HG03097 (cell line): Measurements from ENCODE around the gene APEX2.
"Not testable (repeated sequence)": the region's sequence is repeated elsewhere in the genome, so short reads cannot be mapped to it uniquely, and the experiment has no call there.

ENCODE experiments used
- ATAC-seq: cut with Tn5 transposase; IDR thresholded peaks from one replicate; pipeline ENCODE4 v1.9.1; 2021; ENCODE audit not compliant: unreplicated experiment, low FRiP score

APEX2 gene

GRCh38 chrX:55008571-55009358 is 8.6 kb downstream of the APEX2 start:
- no peak for ATAC-seq

- no peak for ATAC-seq
These were observed 11.1 kb downstream of the APEX2 start for GRCh38 chrX:55011294-55011693.

GRCh38 chrX:55014897-55015299 is 14.7 kb downstream of the APEX2 start:
- no peak for ATAC-seq

DNA sequence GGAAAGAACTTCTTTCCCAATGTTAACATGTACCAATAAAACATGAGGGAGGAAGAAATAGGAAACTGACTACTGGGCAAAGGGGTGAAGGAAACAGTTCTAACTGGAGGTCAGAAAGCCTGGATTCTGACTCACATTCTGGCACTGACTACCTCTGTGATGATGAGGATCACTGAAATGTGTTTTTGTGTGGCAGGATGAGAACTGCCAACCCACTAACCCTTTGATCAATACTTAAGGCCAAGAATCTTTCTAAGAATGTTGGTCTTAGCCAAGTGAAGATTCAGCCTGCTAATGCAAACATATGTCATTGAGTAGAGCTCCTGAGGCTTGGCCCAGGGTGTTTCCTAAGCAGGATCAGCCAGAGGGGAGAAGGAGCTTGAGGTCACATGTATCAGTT is 26.0 kb downstream of the APEX2 start:
- ATAC-seq, result no peak

- no peak for ATAC-seq
These were observed 26.7 kb downstream of the APEX2 start for GRCh38 chrX:55026840-55027239.

DNA sequence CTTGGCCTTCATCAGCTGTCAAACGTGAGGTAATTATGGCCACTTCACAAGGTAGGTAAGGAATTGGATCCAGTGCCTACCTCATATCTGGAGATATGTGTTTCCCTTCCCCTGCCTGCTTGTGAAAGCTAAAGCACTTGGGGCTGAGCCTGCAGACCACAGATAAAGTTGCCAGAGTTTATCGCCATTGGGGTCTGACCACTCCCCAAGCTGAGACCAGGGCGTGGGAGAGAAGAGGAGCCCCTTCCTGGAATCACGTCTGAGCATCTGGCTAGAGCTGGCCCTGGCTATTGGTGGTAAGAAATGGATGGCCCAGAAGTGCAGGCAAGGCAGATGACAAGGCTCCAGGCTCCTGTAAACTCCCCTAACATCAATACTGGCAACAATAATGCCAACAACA is 27.9 kb downstream of the APEX2 start:
- no peak for ATAC-seq

DNA sequence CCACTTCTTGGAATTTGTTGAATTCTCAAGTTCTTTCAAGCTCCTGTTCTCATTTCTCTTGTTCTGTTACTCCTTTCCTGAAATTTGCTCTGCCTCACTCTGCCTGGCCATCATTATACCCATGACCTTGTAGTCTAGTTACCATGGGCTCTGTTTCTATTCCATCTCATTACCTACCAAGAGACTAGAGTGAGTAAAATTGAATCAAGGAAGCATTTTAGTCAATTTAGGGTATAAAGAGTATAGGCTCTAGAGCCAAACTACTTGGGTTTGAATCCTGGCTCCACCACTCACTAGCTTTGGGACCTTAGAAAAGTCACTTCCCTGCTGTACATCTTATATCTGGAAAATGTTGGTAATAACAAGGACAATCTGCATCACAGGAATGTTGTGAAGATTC is 28.4 kb downstream of the APEX2 start:
- ATAC-seq, result no peak

GRCh38 chrX:55029291-55029690 is 29.1 kb downstream of the APEX2 start:
- no peak for ATAC-seq

DNA sequence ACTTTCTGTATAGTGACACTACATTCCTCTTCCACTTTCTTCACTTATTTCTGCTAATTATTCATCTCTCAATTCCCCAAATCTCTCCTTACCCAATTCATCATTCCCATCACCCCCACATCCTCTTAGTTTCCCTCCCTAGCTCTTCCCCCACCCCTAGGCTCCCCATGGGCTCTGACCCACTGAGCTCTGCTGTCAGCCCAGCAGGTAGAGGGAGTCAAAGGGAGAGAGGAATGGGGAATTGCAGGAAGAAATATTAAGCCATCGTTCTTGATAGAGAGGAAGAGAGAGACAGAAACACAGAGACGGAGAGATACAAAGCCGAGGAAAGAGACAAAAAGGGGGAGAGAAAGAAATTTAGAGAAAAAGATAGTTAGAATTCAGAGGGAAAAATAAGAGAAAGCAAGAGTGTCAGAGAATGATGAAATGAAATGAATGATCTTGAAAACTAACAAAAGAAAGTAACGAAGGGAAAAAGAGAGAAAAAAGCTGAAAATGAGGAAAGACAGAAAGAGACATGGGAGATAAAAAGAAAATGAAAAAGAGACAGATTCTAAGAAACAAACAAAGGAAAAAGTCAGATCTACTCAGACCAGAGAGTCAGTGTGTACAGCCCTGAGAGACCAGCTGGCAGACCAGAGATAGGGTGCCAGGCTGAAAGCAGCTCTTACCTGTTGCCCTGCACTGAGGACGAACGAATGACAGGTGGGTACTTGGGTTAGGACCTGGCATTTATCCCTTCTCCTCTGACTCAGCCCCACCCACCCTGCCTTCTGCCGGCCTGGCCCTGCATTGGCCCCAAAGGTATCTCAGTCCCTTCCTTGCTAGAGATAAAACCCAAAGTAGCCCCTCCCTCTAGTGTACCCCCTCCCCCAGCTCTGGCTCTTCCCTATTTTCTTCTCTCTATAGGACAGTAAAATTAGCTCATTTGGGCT is 30.4 kb downstream of the APEX2 start, which contains the start of gene ALAS2:
TSS of gene ALAS2 (minus strand) at position 707 of the 935 bp plus-strand sequence. CDS start 4,977 bp downstream, outside the sequence.
- no peak for ATAC-seq

DNA sequence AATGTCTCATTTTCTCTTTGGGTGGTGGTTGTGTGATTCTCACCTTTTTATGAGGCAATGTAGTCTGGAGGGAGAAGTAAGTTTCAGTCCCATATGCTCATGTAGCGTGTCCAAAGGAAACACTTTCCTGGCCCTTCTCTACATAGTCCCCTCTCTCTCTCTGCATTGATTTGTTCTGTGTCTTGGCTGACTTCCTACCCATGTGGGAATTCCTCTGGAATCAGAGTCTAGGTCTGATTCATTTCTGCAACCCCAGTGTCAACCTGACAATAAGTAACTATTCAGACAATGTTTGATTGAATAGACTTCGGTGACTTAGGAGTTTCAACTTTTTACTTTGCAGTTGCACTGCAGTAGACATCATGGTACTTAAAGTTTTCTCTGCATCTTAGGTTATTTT is 33.3 kb downstream of the APEX2 start:
- no peak for ATAC-seq

- ATAC-seq, result no peak
These were observed 39.3 kb downstream of the APEX2 start for GRCh38 chrX:55039471-55039870.

GRCh38 chrX:55041514-55041913 is 41.4 kb downstream of the APEX2 start:
- no peak for ATAC-seq

DNA sequence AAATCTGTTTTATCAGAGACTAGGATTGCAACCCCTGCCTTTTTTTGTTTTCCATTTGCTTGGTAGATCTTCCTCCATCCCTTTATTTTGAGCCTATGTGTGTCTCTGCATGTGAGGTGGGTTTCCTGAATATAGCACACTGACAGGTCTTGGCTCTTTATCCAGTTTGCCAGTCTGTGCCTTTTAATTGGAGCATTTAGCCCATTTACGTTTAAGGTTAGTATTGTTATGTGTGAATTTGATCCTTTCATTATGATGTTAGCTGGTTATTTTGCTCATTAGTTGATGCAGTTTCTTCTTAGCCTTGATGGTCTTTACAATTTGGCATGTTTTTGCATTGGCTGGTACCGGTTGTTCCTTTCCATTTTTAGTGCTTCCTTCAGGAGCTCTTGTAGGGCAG is 50.4 kb downstream of the APEX2 start:
- ATAC-seq, result not testable (repeated sequence)

GRCh38 chrX:55056820-55057674 is 56.9 kb downstream of the APEX2 start:
- no peak for ATAC-seq

DNA sequence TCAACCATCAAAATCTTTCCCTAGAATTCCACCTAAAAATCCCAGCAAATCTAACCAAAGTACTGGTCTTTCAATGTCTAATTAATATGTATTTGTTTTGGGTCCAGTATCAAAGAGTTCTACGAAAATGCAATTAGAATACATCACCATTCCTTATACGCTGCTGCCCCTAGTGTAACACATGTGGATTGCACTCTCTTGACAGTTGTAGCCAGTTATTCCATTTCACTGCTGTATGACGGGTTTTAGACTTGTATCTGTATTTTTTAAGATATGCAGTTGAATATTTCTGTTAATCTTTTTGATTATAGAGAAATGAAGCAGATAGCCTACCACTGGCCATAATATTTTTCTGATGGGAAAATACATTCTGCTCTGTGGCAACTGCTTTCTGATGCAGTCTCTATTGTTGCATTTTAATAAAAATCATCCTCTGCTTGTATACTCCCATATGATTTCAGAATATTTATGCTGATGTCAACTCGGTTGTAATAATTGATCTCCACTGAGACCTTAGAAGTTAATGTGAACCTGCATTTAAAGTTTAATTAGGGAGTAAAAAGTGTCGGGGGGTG is 57.6 kb downstream of the APEX2 start:
- peak; percentile 59 for ATAC-seq
